Gastroesophageal sphincter (tissue), 3 donors: Measurements from ENCODE around the gene CD68.

ENCODE experiments used
- EP300 ChIP-seq: sonication (generic); formaldehyde crosslinking; IDR thresholded peaks from one replicate; pipeline ENCODE4 v1.6.1; 2017; ENCODE audit warnings: antibody characterized with exemption, mild to moderate bottlenecking
- POLR2A ChIP-seq, 2 donors: fragments of 450-650 bp; IDR thresholded peaks; one replicate each; pipeline ENCODE4 v1.6.1; 2017; ENCODE audit warnings: antibody characterized with exemption in 2 of 2, mild to moderate bottlenecking in 2 of 2, moderate library complexity in 1 of 2
- POLR2AphosphoS5 ChIP-seq: sonication (generic); formaldehyde crosslinking; IDR thresholded peaks from one replicate; pipeline ENCODE4 v1.6.1; 2017; ENCODE audit warnings: antibody characterized with exemption
- TF ChIP-seq, protein P1 (sequence below), 4 experiments: fragments of 200-600 bp in 2 of 4; fragments of 450-650 bp in 2 of 4; sonication (generic) in 1 of 4; IDR thresholded peaks; one replicate each; pipeline ENCODE4 v1.5.1; 2017 to 2019; ENCODE audit warnings: antibody characterized with exemption in 4 of 4, mild to moderate bottlenecking in 2 of 4, moderate library complexity in 2 of 4

DNA sequence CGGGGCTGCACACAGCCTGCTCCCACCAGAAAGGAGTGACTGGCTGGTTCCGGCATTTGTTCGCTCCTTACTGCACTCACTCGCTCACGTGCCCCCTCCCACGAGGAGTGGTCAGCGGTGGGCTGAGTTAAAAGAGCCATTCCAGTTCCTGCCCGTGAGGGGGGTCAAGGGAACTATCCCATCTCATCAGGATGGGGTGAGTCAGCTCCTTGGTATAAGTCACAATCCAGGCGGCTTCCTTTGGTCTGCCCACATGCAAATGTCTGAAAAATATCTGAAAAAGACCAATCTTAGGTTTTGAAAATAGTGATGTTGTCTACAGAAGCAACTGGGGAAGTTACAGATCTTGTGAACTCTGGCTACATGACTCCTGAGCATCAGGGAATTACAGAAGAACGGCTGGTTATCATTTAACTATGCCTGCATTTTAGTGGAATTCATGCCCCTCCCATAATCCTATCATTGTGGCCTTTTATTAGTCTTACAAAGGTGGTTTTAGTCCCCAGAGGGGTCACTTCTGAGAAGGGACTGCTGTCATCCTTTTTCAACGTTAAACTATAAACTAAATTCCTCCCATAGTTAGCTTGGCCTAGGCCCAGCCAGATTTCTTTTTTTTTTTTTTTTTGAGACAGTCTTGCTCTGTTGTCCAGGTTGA lies 40.4 kb upstream of the CD68 start:
- TF ChIP-seq, protein P1, sequence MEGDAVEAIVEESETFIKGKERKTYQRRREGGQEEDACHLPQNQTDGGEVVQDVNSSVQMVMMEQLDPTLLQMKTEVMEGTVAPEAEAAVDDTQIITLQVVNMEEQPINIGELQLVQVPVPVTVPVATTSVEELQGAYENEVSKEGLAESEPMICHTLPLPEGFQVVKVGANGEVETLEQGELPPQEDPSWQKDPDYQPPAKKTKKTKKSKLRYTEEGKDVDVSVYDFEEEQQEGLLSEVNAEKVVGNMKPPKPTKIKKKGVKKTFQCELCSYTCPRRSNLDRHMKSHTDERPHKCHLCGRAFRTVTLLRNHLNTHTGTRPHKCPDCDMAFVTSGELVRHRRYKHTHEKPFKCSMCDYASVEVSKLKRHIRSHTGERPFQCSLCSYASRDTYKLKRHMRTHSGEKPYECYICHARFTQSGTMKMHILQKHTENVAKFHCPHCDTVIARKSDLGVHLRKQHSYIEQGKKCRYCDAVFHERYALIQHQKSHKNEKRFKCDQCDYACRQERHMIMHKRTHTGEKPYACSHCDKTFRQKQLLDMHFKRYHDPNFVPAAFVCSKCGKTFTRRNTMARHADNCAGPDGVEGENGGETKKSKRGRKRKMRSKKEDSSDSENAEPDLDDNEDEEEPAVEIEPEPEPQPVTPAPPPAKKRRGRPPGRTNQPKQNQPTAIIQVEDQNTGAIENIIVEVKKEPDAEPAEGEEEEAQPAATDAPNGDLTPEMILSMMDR (IDR thresholded peaks at IDR 0.05) = no peak
- TF ChIP-seq POLR2A (IDR thresholded peaks at IDR 0.05) = no peak
- no peak for TF ChIP-seq EP300
- TF ChIP-seq POLR2AphosphoS5 = no peak
